Measurements from ENCODE around the gene SLC19A1.

The SLC19A1 gene

GRCh38 chr21:45478115-45478801 lies 64.0 kb downstream of the SLC19A1 start:
- H4K20me1 ChIP-seq (ENCODE audit: insufficient read depth, low read length): no peaks in the 10 kb centered on the region
- no peaks in the 10 kb centered on the region for H3K9me3 ChIP-seq (replicated peaks; ENCODE audit: insufficient read depth, low read length)
- no peak overlapping the region for H3K27ac ChIP-seq (ENCODE audit: low read length)
- no peak for TF ChIP-seq EZH2 (optimal IDR thresholded peaks at IDR 0.05; ENCODE audit: low read depth, low read length)
- no peak for TF ChIP-seq EZH2phosphoT487 (IDR thresholded peaks at IDR 0.05; ENCODE audit: low read length)
- TF ChIP-seq CTCF (IDR thresholded peaks at IDR 0.05; ENCODE audit: low read length): peak; percentile 95
- no peaks in the 10 kb centered on the region for H3K79me2 ChIP-seq (ENCODE audit: low read length)
- H3K9ac ChIP-seq (ENCODE audit: low read length): peak overlapping the region; percentile 4; the same call in 1 of the 2 replicates
- no peaks in the 10 kb centered on the region for H3F3A ChIP-seq (ENCODE audit: insufficient read depth, low read length)
- peak overlapping the region; percentile 96 for H3K4me2 ChIP-seq (ENCODE audit: low read depth, low read length)
- H2AFZ ChIP-seq (ENCODE audit: low read length): peak overlapping the region; percentile 75
- H3K36me3 ChIP-seq (replicated peaks; ENCODE audit: insufficient read depth, low read length): no peaks in the 10 kb centered on the region
- DNase-seq: peak; percentile 71
- H3K27me3 ChIP-seq (replicated peaks; ENCODE audit: insufficient read depth, low read length): peaks cover 99% of the 10 kb centered on the region
- peak overlapping the region; percentile 62 for H3K4me3 ChIP-seq (ENCODE audit: low read length)
- no peaks in the 10 kb centered on the region for H3K9me2 ChIP-seq (replicated peaks; ENCODE audit: insufficient read depth, low read length)
- H3K4me1 ChIP-seq (ENCODE audit: low read length): peaks cover 4% of the 10 kb centered on the region; the same call in 1 of the 2 replicates

GRCh38 chr21:45477176-45478114 lies 64.8 kb downstream of the SLC19A1 start:
- no peaks in the 10 kb centered on the region for H3F3A ChIP-seq (ENCODE audit: insufficient read depth, low read length)
- H3K9me3 ChIP-seq (replicated peaks; ENCODE audit: insufficient read depth, low read length): no peaks in the 10 kb centered on the region
- peak overlapping the region; percentile 96 for H3K4me2 ChIP-seq (ENCODE audit: low read depth, low read length)
- H4K20me1 ChIP-seq (ENCODE audit: insufficient read depth, low read length): no peaks in the 10 kb centered on the region
- no peak for DNase-seq
- H3K4me3 ChIP-seq (ENCODE audit: low read length): peak overlapping the region; percentile 62
- peak overlapping the region; percentile 4; the same call in 1 of the 2 replicates for H3K9ac ChIP-seq (ENCODE audit: low read length)
- peaks cover 99% of the 10 kb centered on the region for H3K27me3 ChIP-seq (replicated peaks; ENCODE audit: insufficient read depth, low read length)
- H3K27ac ChIP-seq (ENCODE audit: low read length): no peak overlapping the region
- H2AFZ ChIP-seq (ENCODE audit: low read length): peak overlapping the region; percentile 75
- H3K36me3 ChIP-seq (replicated peaks; ENCODE audit: insufficient read depth, low read length): no peaks in the 10 kb centered on the region
- H3K4me1 ChIP-seq (ENCODE audit: low read length): peaks cover 4% of the 10 kb centered on the region; the same call in 1 of the 2 replicates
- TF ChIP-seq EZH2 (optimal IDR thresholded peaks at IDR 0.05; ENCODE audit: low read depth, low read length): no peak
- no peak for TF ChIP-seq EZH2phosphoT487 (IDR thresholded peaks at IDR 0.05; ENCODE audit: low read length)
- TF ChIP-seq CTCF (IDR thresholded peaks at IDR 0.05; ENCODE audit: low read length): no peak
- H3K9me2 ChIP-seq (replicated peaks; ENCODE audit: insufficient read depth, low read length): no peaks in the 10 kb centered on the region
- H3K79me2 ChIP-seq (ENCODE audit: low read length): no peaks in the 10 kb centered on the region

- Histone ChIP-seq H2AFZ (ENCODE audit: low read length) (no peak overlapping the region), H3K36me3 (replicated peaks; ENCODE audit: insufficient read depth, low read length) (no peaks in the 10 kb centered on the region), H3K27ac (ENCODE audit: low read length) (no peak overlapping the region)
Observed at GRCh38 chr21:45476582-45476981, 65.7 kb downstream of the SLC19A1 start.

More at GRCh38 chr21:45476582-45476981, 65.7 kb downstream of the SLC19A1 start:
- Histone ChIP-seq H3K4me1 (ENCODE audit: low read length) (peaks cover 4% of the 10 kb centered on the region; the same call in 1 of the 2 replicates), H3F3A (ENCODE audit: insufficient read depth, low read length) (no peaks in the 10 kb centered on the region), H4K20me1 (ENCODE audit: insufficient read depth, low read length) (no peaks in the 10 kb centered on the region), H3K4me3 (ENCODE audit: low read length) (no peak overlapping the region), H3K4me2 (ENCODE audit: low read depth, low read length) (no peak overlapping the region), H3K27me3 (replicated peaks; ENCODE audit: insufficient read depth, low read length) (peaks cover 99% of the 10 kb centered on the region), H3K9ac (ENCODE audit: low read length) (no peak overlapping the region), H3K79me2 (ENCODE audit: low read length) (no peaks in the 10 kb centered on the region), H3K9me2 (replicated peaks; ENCODE audit: insufficient read depth, low read length) (no peaks in the 10 kb centered on the region), H3K9me3 (replicated peaks; ENCODE audit: insufficient read depth, low read length) (no peaks in the 10 kb centered on the region)
- no peak for TF ChIP-seq EZH2 (optimal IDR thresholded peaks at IDR 0.05; ENCODE audit: low read depth, low read length)
- TF ChIP-seq CTCF (IDR thresholded peaks at IDR 0.05; ENCODE audit: low read length): no peak
- TF ChIP-seq EZH2phosphoT487 (IDR thresholded peaks at IDR 0.05; ENCODE audit: low read length): no peak
- no peak for DNase-seq

Measured in MM.1S (cell line).